OCI-LY1 (cell line): Measurements from ENCODE around the gene TSHZ3.

ENCODE experiments used
- CTCF ChIP-seq: fragments of 200-600 bp; sonication (generic), shearing (Covaris generic); IDR thresholded peaks from 2 replicates; pipeline ENCODE4 v1.5.1; 2017; ENCODE audit warnings: mild to moderate bottlenecking, antibody characterized with exemption, low read length, moderate library complexity, mixed read lengths
- EZH2 ChIP-seq: fragments of 200-600 bp; sonication (generic), shearing (Covaris generic); IDR thresholded peaks from 2 replicates; pipeline ENCODE4 v1.8.0; 2017; ENCODE audit warnings: borderline replicate concordance, mixed run types, mild to moderate bottlenecking, antibody characterized with exemption, low read length, moderate library complexity, mixed read lengths

GRCh38 chr19:31266731-31267130 lies 82.5 kb downstream of the TSHZ3 start:
- no peak for TF ChIP-seq CTCF
- TF ChIP-seq EZH2: no peak
